BJ (cell line): ENCODE results near the gene FNDC11. TPM values are rescaled to one million over a fixed set of nuclear protein-coding genes. Genes with fewer than 3 reads are reported as not detected.

ENCODE experiments used
- CTCF ChIA-PET: fragments of 350-600 bp; formaldehyde crosslinking; extraction: SDS; loops from one replicate; lab custom pipeline; 2021; ENCODE audit warnings: antibody characterized with exemption, inconsistent platforms; lab: Yijun Ruan, JAX
- POLR2A ChIA-PET: fragments of 300-600 bp; sonication (Branson Sonifier 250); formaldehyde crosslinking; extraction: SDS; loops from one replicate; lab custom pipeline; 2021; ENCODE audit warnings: antibody characterized with exemption; lab: Charles Lee
- DNase-seq: peaks from one replicate; pipeline ENCODE4 v3.0.0-alpha.2; 2011; ENCODE audit warnings: low read depth
- H3K27me3 ChIP-seq: 2 replicates; pipeline ENCODE4 v1.6.0; 2011; ENCODE audit warnings: low read length; ENCODE audit not compliant: control insufficient read depth, insufficient read depth
- H3K36me3 ChIP-seq: 2 replicates; pipeline ENCODE4 v1.5.1; 2011; ENCODE audit warnings: low read length; ENCODE audit not compliant: control insufficient read depth, insufficient read depth
- H3K4me3 ChIP-seq: 2 replicates; pipeline ENCODE4 v1.5.1; 2011; ENCODE audit warnings: low read depth, mild to moderate bottlenecking, control low read depth, low read length
- CTCF ChIP-seq: IDR thresholded peaks from 2 replicates; pipeline ENCODE4 v1.5.1; 2011; ENCODE audit warnings: low read depth, mild to moderate bottlenecking, control low read depth, inconsistent platforms, low read length, moderate library complexity; ENCODE audit not compliant: insufficient read depth
- polyA plus RNA-seq: library from polyadenylated mRNA; depleted of rRNA; stranded (reverse); fragments of >200 nt; gene quantifications from 2 replicates; pipeline ENCODE4 v1.2.3, GENCODE V29; 2011

FNDC11 gene
- polyA plus RNA-seq, 1 experiment: 0.76 TPM

GRCh38 chr20:63576311-63576710, 22.4 kb downstream of the FNDC11 start:
- CTCF ChIA-PET: no interaction called here
- DNase-seq: no peak
- Histone ChIP-seq H3K27me3 (no peaks in the 10 kb centered on the region; the same call in 1 of the 2 replicates), H3K4me3 (no peak overlapping the region), H3K36me3 (peaks cover 2% of the 10 kb centered on the region)
- POLR2A ChIA-PET: no interaction called here
- TF ChIP-seq CTCF: no peak

GRCh38 chr20:63577317-63577894, 23.4 kb downstream of the FNDC11 start:
- no peak for DNase-seq
- Histone ChIP-seq H3K27me3 (no peaks in the 10 kb centered on the region; the same call in 1 of the 2 replicates), H3K36me3 (no peaks in the 10 kb centered on the region; the same call in 1 of the 2 replicates), H3K4me3 (no peak overlapping the region)
- ChIA-PET POLR2A (no interaction called here), CTCF (no interaction called here)
- no peak for TF ChIP-seq CTCF

GRCh38 chr20:63578224-63579016, 24.5 kb downstream of the FNDC11 start:
- CTCF ChIA-PET: no interaction called here
- H3K4me3 ChIP-seq: no peak overlapping the region
- POLR2A ChIA-PET: no interaction called here
- no peak for TF ChIP-seq CTCF
- H3K27me3 ChIP-seq: no peaks in the 10 kb centered on the region; the same call in 1 of the 2 replicates
- no peaks in the 10 kb centered on the region for H3K36me3 ChIP-seq
- no peak for DNase-seq

- DNase-seq: no peak
- CTCF ChIA-PET: interaction anchor here (1.0 kb wide), 1 partner anchor 9 kb away, joined by 3 read pairs; no protein-coding TSS in a partner anchor
Observed at GRCh38 chr20:63579017-63579694, 25.2 kb downstream of the FNDC11 start.

More at GRCh38 chr20:63579017-63579694, 25.2 kb downstream of the FNDC11 start:
- no peaks in the 10 kb centered on the region for H3K36me3 ChIP-seq
- TF ChIP-seq CTCF: no peak
- no peaks in the 10 kb centered on the region; the same call in 1 of the 2 replicates for H3K27me3 ChIP-seq
- POLR2A ChIA-PET: no interaction called here
- no peak overlapping the region for H3K4me3 ChIP-seq
